GM12872 (cell line): Measurements from ENCODE around the gene CRMP1.

Source experiments
- TF ChIP-seq, protein P1 (sequence below): IDR thresholded peaks from 3 replicates; pipeline ENCODE4 v1.5.1; 2011; ENCODE audit warnings: low read depth, mild to moderate bottlenecking, low read length, moderate library complexity; ENCODE audit not compliant: insufficient read depth

CRMP1 gene

DNA sequence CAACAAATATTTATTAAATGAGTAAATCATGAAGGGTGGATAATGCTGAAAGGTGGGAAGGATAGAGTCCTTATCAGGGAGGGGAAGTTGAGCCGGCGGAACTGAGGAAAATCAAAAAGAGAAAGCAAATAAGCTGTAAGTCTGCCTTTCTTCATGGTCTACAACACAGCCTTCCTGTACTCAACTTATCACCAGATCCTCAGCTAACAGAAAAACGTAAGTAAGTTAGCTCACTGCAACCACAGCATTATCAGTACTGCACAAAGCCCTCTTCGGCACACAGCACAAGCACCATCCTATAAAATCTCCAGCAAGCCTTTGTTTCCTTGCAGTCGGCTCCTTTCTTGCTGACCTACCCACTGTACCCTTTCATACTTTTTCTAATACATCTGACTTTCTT is 70.3 kb downstream of the CRMP1 start:
- TF ChIP-seq, protein P1, sequence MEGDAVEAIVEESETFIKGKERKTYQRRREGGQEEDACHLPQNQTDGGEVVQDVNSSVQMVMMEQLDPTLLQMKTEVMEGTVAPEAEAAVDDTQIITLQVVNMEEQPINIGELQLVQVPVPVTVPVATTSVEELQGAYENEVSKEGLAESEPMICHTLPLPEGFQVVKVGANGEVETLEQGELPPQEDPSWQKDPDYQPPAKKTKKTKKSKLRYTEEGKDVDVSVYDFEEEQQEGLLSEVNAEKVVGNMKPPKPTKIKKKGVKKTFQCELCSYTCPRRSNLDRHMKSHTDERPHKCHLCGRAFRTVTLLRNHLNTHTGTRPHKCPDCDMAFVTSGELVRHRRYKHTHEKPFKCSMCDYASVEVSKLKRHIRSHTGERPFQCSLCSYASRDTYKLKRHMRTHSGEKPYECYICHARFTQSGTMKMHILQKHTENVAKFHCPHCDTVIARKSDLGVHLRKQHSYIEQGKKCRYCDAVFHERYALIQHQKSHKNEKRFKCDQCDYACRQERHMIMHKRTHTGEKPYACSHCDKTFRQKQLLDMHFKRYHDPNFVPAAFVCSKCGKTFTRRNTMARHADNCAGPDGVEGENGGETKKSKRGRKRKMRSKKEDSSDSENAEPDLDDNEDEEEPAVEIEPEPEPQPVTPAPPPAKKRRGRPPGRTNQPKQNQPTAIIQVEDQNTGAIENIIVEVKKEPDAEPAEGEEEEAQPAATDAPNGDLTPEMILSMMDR, result no peak

DNA sequence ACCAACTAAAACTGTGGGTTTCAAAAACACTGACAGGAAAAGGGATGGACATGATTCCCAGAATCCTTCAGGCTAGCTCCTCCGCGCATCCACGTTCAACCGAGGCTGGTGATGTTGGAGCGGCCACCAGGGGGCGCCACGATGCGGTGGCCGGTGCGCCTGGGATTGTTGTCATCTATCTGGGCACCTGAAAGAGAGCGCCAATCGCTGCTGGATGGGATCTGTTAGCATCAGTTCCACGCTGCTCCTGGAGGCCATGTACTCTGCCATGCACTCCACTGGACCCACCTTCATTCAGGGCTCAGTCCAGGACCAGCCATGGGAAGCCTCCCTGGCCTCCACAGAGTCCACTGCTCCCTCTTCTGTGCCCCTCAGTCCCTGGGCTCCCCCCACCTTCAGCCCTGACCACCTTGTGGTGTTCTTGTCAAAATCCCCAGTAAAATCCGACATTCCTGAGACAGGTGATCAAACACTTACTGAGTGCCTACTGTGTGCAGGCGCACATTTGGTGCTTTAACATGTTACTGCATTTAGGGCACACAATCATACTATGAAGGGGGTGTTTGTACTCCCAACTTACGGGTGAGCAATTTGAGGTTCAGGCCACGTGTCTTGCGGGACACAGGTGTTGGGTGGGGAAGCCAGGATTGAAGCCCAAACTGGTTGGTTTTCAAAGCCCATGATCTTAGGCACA is 71.1 kb downstream of the CRMP1 start:
- TF ChIP-seq, protein P1, result peak; percentile 65

DNA sequence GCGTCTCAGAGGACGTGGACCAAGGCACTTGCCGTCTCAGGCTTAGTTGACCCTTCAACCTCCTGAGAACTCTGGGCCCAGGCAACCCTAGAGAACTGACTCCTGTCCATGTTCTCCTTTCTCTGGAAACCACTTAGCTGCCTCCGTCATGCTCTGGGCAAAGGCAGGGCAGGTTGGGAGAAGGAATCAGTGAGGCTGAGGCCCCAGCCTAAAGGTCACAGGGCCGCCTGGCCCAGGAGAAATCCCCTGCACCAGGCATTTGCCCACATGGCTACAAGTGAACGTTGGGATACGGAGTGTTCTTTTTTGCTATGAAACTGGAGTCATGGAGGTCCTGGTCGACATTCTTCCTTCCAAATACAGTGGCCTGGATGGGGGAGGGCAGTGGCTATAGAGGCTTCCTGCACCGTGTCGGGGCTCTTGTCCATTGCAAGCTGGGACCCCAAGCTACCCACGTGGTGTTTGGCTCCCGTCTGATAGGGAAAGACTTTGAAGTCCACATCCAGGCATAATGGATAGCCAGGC is 76.0 kb downstream of the CRMP1 start:
- TF ChIP-seq, protein P1, result no peak

DNA sequence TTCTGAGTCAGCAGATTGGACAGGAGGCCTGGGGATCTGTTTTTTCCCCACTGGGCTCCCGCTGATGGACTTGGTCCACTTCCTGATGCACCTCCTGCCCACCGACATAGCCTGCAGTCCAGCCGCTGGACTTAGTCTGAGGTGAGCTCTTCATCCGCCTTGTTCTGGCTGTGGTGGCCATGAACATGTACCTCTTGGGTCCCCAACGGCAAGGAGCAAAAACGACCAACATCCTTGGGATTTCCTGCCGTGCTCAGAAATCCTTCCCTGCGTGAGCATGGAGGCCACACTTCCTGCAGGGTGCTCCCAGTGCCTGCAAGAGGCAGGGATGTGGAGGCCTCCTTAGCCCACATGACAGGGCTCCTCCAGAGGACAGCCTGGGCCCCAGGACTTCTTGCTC is 76.8 kb downstream of the CRMP1 start:
- TF ChIP-seq, protein P1, result no peak

DNA sequence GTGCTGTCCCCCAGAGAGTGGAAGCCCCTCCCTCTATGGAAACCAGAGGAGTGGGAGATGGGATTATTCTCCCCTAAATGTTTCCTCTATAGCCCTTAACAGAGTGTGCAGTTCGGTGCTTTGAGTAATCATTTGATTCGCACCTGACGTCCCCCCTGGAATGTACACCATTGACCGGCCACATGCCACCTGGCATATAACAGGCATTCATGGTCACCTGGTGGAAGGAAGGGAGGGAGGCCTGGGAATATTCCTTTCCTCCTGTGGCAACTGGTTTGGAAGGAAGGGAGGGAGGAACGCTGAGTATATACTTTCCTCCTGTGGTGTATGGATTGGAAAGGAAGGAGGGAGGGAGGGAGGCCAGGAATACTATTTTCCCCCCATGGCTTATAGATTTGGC is 77.2 kb downstream of the CRMP1 start:
- TF ChIP-seq, protein P1, result no peak

DNA sequence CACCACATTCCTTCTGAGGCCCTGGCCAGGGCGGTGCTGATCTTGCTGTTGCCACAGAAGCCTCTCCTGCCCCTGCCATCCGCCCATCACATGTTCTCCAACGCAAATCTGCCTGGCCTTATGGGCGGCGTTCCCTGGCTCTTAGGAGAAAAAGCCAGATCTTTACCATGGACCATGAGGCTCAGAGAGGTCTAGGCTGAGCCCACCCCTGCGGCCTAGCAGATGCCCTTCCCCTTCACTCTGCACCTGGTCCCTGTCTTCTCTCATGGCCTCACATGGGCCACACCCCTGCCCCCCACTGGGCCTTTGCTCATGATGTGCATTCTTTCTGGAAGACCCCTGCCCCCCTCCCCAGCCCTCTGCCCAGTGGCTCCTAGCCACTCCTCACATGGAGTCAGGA is 78.5 kb downstream of the CRMP1 start:
- TF ChIP-seq, protein P1, result no peak

DNA sequence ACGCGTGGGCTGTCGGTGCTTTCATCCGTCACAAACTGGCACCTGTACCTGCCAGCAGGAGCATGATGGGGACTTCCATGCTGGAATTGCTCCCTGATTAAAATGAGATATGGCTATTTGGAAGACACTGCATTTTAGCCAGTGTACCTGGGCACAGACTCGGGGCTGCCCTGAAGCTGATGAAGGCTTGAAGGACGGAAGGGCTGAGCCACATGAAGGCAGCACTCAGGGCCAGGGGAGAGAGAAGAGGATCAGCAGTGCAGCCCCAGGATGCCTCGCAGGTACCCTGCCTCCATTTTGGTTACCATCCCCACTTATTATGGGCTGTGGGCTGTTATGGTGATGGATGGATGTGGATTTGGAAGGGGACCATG is 79.0 kb downstream of the CRMP1 start:
- TF ChIP-seq, protein P1, result no peak
